ENCODE data around the gene AMPD3.

Gene AMPD3

GRCh38 chr11:10439924-10440323, 15.1 kb upstream of the AMPD3 start:
- Histone ChIP-seq H3K4me1 (ENCODE audit: control insufficient read depth, low read depth, low read length) (no peaks in the 10 kb centered on the region), H4K5ac (ENCODE audit: low read length) (no peak overlapping the region), H3K36me3 (ENCODE audit: control insufficient read depth, insufficient read depth, low read length) (no peaks in the 10 kb centered on the region), H3K4ac (ENCODE audit: low read depth, low read length) (no peak overlapping the region), H4K8ac (ENCODE audit: low read depth, low read length) (no peak overlapping the region), H3K56ac (ENCODE audit: low read length) (no peak overlapping the region), H2BK15ac (replicated peaks; ENCODE audit: low read depth) (no peak overlapping the region), H3K23ac (ENCODE audit: low read length) (no peak overlapping the region), H3K9ac (ENCODE audit: low read length) (no peak overlapping the region), H2BK5ac (ENCODE audit: low read length) (no peak overlapping the region), H3K79me2 (ENCODE audit: control insufficient read depth, insufficient read depth, low read length) (no peaks in the 10 kb centered on the region), H3K27ac (ENCODE audit: low read depth, low read length) (no peak overlapping the region), H2BK120ac (ENCODE audit: low read depth, low read length) (no peak overlapping the region), H3K79me1 (ENCODE audit: low read length) (no peaks in the 10 kb centered on the region), H3K4me3 (ENCODE audit: low read length) (no peak overlapping the region), H2AK5ac (ENCODE audit: low read length) (no peak overlapping the region), H3K4me2 (ENCODE audit: low read length) (no peak overlapping the region), H3K18ac (ENCODE audit: low read length) (no peak overlapping the region), H3K27me3 (ENCODE audit: insufficient read depth, low read length, poor library complexity) (no peaks in the 10 kb centered on the region)
- no CpG with 5 or more reads among the region's 6 CpGs for WGBS (ENCODE audit: extremely low coverage, insufficient coverage, low lambda C conversion rate)
- no peak for DNase-seq

- H3K79me2 ChIP-seq (ENCODE audit: control insufficient read depth, insufficient read depth, low read length), result no peaks in the 10 kb centered on the region
- no peak overlapping the region for H3K23ac ChIP-seq (ENCODE audit: low read length)
- H3K79me1 ChIP-seq (ENCODE audit: low read length), result no peaks in the 10 kb centered on the region
- H4K5ac ChIP-seq (ENCODE audit: low read length), result no peak overlapping the region
- no peak overlapping the region for H3K4me2 ChIP-seq (ENCODE audit: low read length)
- no peak overlapping the region for H2AK5ac ChIP-seq (ENCODE audit: low read length)
- H3K4ac ChIP-seq (ENCODE audit: low read depth, low read length), result no peak overlapping the region
- H3K56ac ChIP-seq (ENCODE audit: low read length), result no peak overlapping the region
- no peak overlapping the region for H2BK120ac ChIP-seq (ENCODE audit: low read depth, low read length)
- H3K4me1 ChIP-seq (ENCODE audit: control insufficient read depth, low read depth, low read length), result no peaks in the 10 kb centered on the region
- H3K27ac ChIP-seq (ENCODE audit: low read depth, low read length), result no peak overlapping the region
- H3K18ac ChIP-seq (ENCODE audit: low read length), result no peak overlapping the region
- no peaks in the 10 kb centered on the region for H3K36me3 ChIP-seq (ENCODE audit: control insufficient read depth, insufficient read depth, low read length)
- no peaks in the 10 kb centered on the region for H3K27me3 ChIP-seq (ENCODE audit: insufficient read depth, low read length, poor library complexity)
- H2BK5ac ChIP-seq (ENCODE audit: low read length), result no peak overlapping the region
- H4K8ac ChIP-seq (ENCODE audit: low read depth, low read length), result no peak overlapping the region
- DNase-seq, result no peak
- no peak overlapping the region for H3K9ac ChIP-seq (ENCODE audit: low read length)
- no peak overlapping the region for H3K4me3 ChIP-seq (ENCODE audit: low read length)
- no peak overlapping the region for H2BK15ac ChIP-seq (replicated peaks; ENCODE audit: low read depth)
Measured at GRCh38 chr11:10440401-10440800, 14.7 kb upstream of the AMPD3 start.

- H3K4ac ChIP-seq (ENCODE audit: low read depth, low read length), result no peak overlapping the region
- H4K5ac ChIP-seq (ENCODE audit: low read length), result no peak overlapping the region
- no peak overlapping the region for H2BK15ac ChIP-seq (replicated peaks; ENCODE audit: low read depth)
- no peak overlapping the region for H2BK5ac ChIP-seq (ENCODE audit: low read length)
- H3K4me1 ChIP-seq (ENCODE audit: control insufficient read depth, low read depth, low read length), result no peaks in the 10 kb centered on the region
- DNase-seq, result no peak
- H3K4me2 ChIP-seq (ENCODE audit: low read length), result no peak overlapping the region
- no peak overlapping the region for H3K23ac ChIP-seq (ENCODE audit: low read length)
- no peak overlapping the region for H3K27ac ChIP-seq (ENCODE audit: low read depth, low read length)
- H3K79me2 ChIP-seq (ENCODE audit: control insufficient read depth, insufficient read depth, low read length), result no peaks in the 10 kb centered on the region
- no peak overlapping the region for H2BK120ac ChIP-seq (ENCODE audit: low read depth, low read length)
- no peak overlapping the region for H3K18ac ChIP-seq (ENCODE audit: low read length)
- H3K79me1 ChIP-seq (ENCODE audit: low read length), result no peaks in the 10 kb centered on the region
- H3K9ac ChIP-seq (ENCODE audit: low read length), result no peak overlapping the region
- no peaks in the 10 kb centered on the region for H3K36me3 ChIP-seq (ENCODE audit: control insufficient read depth, insufficient read depth, low read length)
- H3K27me3 ChIP-seq (ENCODE audit: insufficient read depth, low read length, poor library complexity), result no peaks in the 10 kb centered on the region
- H3K4me3 ChIP-seq (ENCODE audit: low read length), result no peak overlapping the region
- no peak overlapping the region for H4K8ac ChIP-seq (ENCODE audit: low read depth, low read length)
- H3K56ac ChIP-seq (ENCODE audit: low read length), result no peak overlapping the region
- no peak overlapping the region for H2AK5ac ChIP-seq (ENCODE audit: low read length)
- WGBS (ENCODE audit: extremely low coverage, insufficient coverage, low lambda C conversion rate), result no CpG with 5 or more reads among the region's 4 CpGs
Measured at GRCh38 chr11:10441091-10441490, 14.0 kb upstream of the AMPD3 start.

- no peak overlapping the region for H3K56ac ChIP-seq (ENCODE audit: low read length)
- no CpG with 5 or more reads among the region's 8 CpGs for WGBS (ENCODE audit: extremely low coverage, insufficient coverage, low lambda C conversion rate)
- no peak overlapping the region for H3K4me3 ChIP-seq (ENCODE audit: low read length)
- H3K4ac ChIP-seq (ENCODE audit: low read depth, low read length), result no peak overlapping the region
- H2BK5ac ChIP-seq (ENCODE audit: low read length), result no peak overlapping the region
- H3K27me3 ChIP-seq (ENCODE audit: insufficient read depth, low read length, poor library complexity), result no peaks in the 10 kb centered on the region
- no peak overlapping the region for H3K23ac ChIP-seq (ENCODE audit: low read length)
- no peak overlapping the region for H4K5ac ChIP-seq (ENCODE audit: low read length)
- H3K4me1 ChIP-seq (ENCODE audit: control insufficient read depth, low read depth, low read length), result no peaks in the 10 kb centered on the region
- no peak overlapping the region for H2AK5ac ChIP-seq (ENCODE audit: low read length)
- no peaks in the 10 kb centered on the region for H3K79me1 ChIP-seq (ENCODE audit: low read length)
- no peak for DNase-seq
- H2BK120ac ChIP-seq (ENCODE audit: low read depth, low read length), result no peak overlapping the region
- no peak overlapping the region for H3K18ac ChIP-seq (ENCODE audit: low read length)
- H3K27ac ChIP-seq (ENCODE audit: low read depth, low read length), result no peak overlapping the region
- no peaks in the 10 kb centered on the region for H3K36me3 ChIP-seq (ENCODE audit: control insufficient read depth, insufficient read depth, low read length)
- no peak overlapping the region for H4K8ac ChIP-seq (ENCODE audit: low read depth, low read length)
- no peak overlapping the region for H3K9ac ChIP-seq (ENCODE audit: low read length)
- no peaks in the 10 kb centered on the region for H3K79me2 ChIP-seq (ENCODE audit: control insufficient read depth, insufficient read depth, low read length)
- no peak overlapping the region for H2BK15ac ChIP-seq (replicated peaks; ENCODE audit: low read depth)
- H3K4me2 ChIP-seq (ENCODE audit: low read length), result no peak overlapping the region
Measured at GRCh38 chr11:10441652-10442503, 13.2 kb upstream of the AMPD3 start.

- H3K27ac ChIP-seq (ENCODE audit: low read depth, low read length), result no peak overlapping the region
- no peak overlapping the region for H3K9ac ChIP-seq (ENCODE audit: low read length)
- no peak overlapping the region for H3K56ac ChIP-seq (ENCODE audit: low read length)
- no peak overlapping the region for H4K8ac ChIP-seq (ENCODE audit: low read depth, low read length)
- no CpG with 5 or more reads among the region's 7 CpGs for WGBS (ENCODE audit: extremely low coverage, insufficient coverage, low lambda C conversion rate)
- no peak overlapping the region for H3K23ac ChIP-seq (ENCODE audit: low read length)
- H3K4ac ChIP-seq (ENCODE audit: low read depth, low read length), result no peak overlapping the region
- no peak overlapping the region for H2BK5ac ChIP-seq (ENCODE audit: low read length)
- DNase-seq, result no peak
- H2AK5ac ChIP-seq (ENCODE audit: low read length), result no peak overlapping the region
- no peak overlapping the region for H2BK15ac ChIP-seq (replicated peaks; ENCODE audit: low read depth)
- no peak overlapping the region for H3K4me3 ChIP-seq (ENCODE audit: low read length)
- H3K27me3 ChIP-seq (ENCODE audit: insufficient read depth, low read length, poor library complexity), result no peaks in the 10 kb centered on the region
- H4K5ac ChIP-seq (ENCODE audit: low read length), result no peak overlapping the region
- no peaks in the 10 kb centered on the region for H3K36me3 ChIP-seq (ENCODE audit: control insufficient read depth, insufficient read depth, low read length)
- H3K79me2 ChIP-seq (ENCODE audit: control insufficient read depth, insufficient read depth, low read length), result no peaks in the 10 kb centered on the region
- H3K4me1 ChIP-seq (ENCODE audit: control insufficient read depth, low read depth, low read length), result no peaks in the 10 kb centered on the region
- no peaks in the 10 kb centered on the region for H3K79me1 ChIP-seq (ENCODE audit: low read length)
- no peak overlapping the region for H2BK120ac ChIP-seq (ENCODE audit: low read depth, low read length)
- no peak overlapping the region for H3K4me2 ChIP-seq (ENCODE audit: low read length)
- no peak overlapping the region for H3K18ac ChIP-seq (ENCODE audit: low read length)
Measured at GRCh38 chr11:10443152-10443551, 11.9 kb upstream of the AMPD3 start.

- Histone ChIP-seq H3K36me3 (ENCODE audit: control insufficient read depth, insufficient read depth, low read length) (no peaks in the 10 kb centered on the region), H3K27me3 (ENCODE audit: insufficient read depth, low read length, poor library complexity) (no peaks in the 10 kb centered on the region), H2AK5ac (ENCODE audit: low read length) (no peak overlapping the region), H3K4me1 (ENCODE audit: control insufficient read depth, low read depth, low read length) (no peaks in the 10 kb centered on the region), H2BK120ac (ENCODE audit: low read depth, low read length) (no peak overlapping the region), H2BK5ac (ENCODE audit: low read length) (no peak overlapping the region), H4K5ac (ENCODE audit: low read length) (no peak overlapping the region), H3K4me3 (ENCODE audit: low read length) (no peak overlapping the region), H3K79me2 (ENCODE audit: control insufficient read depth, insufficient read depth, low read length) (no peaks in the 10 kb centered on the region), H4K8ac (ENCODE audit: low read depth, low read length) (no peak overlapping the region), H3K79me1 (ENCODE audit: low read length) (no peaks in the 10 kb centered on the region), H3K4ac (ENCODE audit: low read depth, low read length) (no peak overlapping the region), H3K9ac (ENCODE audit: low read length) (no peak overlapping the region), H3K56ac (ENCODE audit: low read length) (no peak overlapping the region), H3K27ac (ENCODE audit: low read depth, low read length) (no peak overlapping the region), H2BK15ac (replicated peaks; ENCODE audit: low read depth) (no peak overlapping the region), H3K23ac (ENCODE audit: low read length) (no peak overlapping the region), H3K4me2 (ENCODE audit: low read length) (no peak overlapping the region), H3K18ac (ENCODE audit: low read length) (no peak overlapping the region)
- 100% methylated on average over 1 of the region's 4 CpGs for WGBS (ENCODE audit: extremely low coverage, insufficient coverage, low lambda C conversion rate)
- DNase-seq, result no peak
Measured at GRCh38 chr11:10443721-10444235, 11.3 kb upstream of the AMPD3 start.
